NCI-H82 treated with DMSO at 0.1 percent for 48 hours (cell line): ENCODE results near the gene CLPX.
"Not testable (repeated sequence)": the region's sequence is repeated elsewhere in the genome, so short reads cannot be mapped to it uniquely, and the experiment has no call there.

Source experiments
- DNase-seq: peaks from one replicate; lab custom pipeline; 2025; ENCODE audit not compliant: unreplicated experiment; lab: John Stamatoyannopoulos, UW

The CLPX gene

GRCh38 chr15:65184868-65185717, at the start of gene CLPX:
TSS of gene CLPX (minus strand) at chr15:65185342. CDS start at chr15:65185153, 189 bp downstream.
- DNase-seq, result peak; percentile 74

- DNase-seq, result no peak
Measured at GRCh38 chr15:65233696-65234095, 48.6 kb upstream of the CLPX start.

GRCh38 chr15:65232520-65232919, 47.4 kb upstream of the CLPX start:
- DNase-seq, result no peak

GRCh38 chr15:65231306-65231705, 46.2 kb upstream of the CLPX start:
- DNase-seq, result no peak

- not testable (repeated sequence) for DNase-seq
Measured at GRCh38 chr15:65226901-65227300, 41.8 kb upstream of the CLPX start.

- DNase-seq, result no peak
Measured at GRCh38 chr15:65226221-65226620, 41.1 kb upstream of the CLPX start.

GRCh38 chr15:65223996-65224395, 38.9 kb upstream of the CLPX start:
- no peak for DNase-seq

- DNase-seq, result no peak
Measured at GRCh38 chr15:65222891-65223290, 37.7 kb upstream of the CLPX start.

GRCh38 chr15:65221697-65222096, 36.6 kb upstream of the CLPX start:
- DNase-seq, result no peak

GRCh38 chr15:65219137-65219536, 34.0 kb upstream of the CLPX start:
- DNase-seq, result no peak

GRCh38 chr15:65217526-65218482, 32.7 kb upstream of the CLPX start:
- DNase-seq, result no peak

- DNase-seq, result no peak
Measured at GRCh38 chr15:65215496-65215895, 30.4 kb upstream of the CLPX start.

GRCh38 chr15:65214010-65214409, 28.9 kb upstream of the CLPX start:
- DNase-seq, result no peak

- no peak for DNase-seq
Measured at GRCh38 chr15:65213241-65213640, 28.1 kb upstream of the CLPX start.

GRCh38 chr15:65212097-65212496, 27.0 kb upstream of the CLPX start:
- DNase-seq, result no peak

- DNase-seq, result peak; percentile 33
Measured at GRCh38 chr15:65211482-65211982, 26.4 kb upstream of the CLPX start.

- DNase-seq, result no peak
Measured at GRCh38 chr15:65210770-65211481, 25.8 kb upstream of the CLPX start, which contains the start of gene CILP. TSS of gene CILP (minus strand) at chr15:65211473. CDS start at chr15:65209755, 1,718 bp downstream.

GRCh38 chr15:65209701-65210643, 24.8 kb upstream of the CLPX start:
- DNase-seq, result no peak

- peak; percentile 89 for DNase-seq
Measured at GRCh38 chr15:65208647-65209046, 23.5 kb upstream of the CLPX start.
